ENCODE data around the gene ZBTB7A.
A peak's percentile ranks its signal among the peaks of the same experiment; 100 is the strongest.

The ZBTB7A gene

GRCh38 chr19:4036576-4037300 is 30.0 kb downstream of the ZBTB7A start:
- Histone ChIP-seq H3K9me3 (ENCODE audit: control insufficient read depth, insufficient read depth, low read depth, low read length) (no peaks in the 10 kb centered on the region), H3K4me1 (ENCODE audit: control insufficient read depth, insufficient read depth, low read length) (no peaks in the 10 kb centered on the region)
- CTCF ChIA-PET = interaction anchor here (0.9 kb wide), 1 partner anchor 103 kb away, joined by 4 read pairs; no protein-coding TSS in a partner anchor

More at GRCh38 chr19:4036576-4037300, 30.0 kb downstream of the ZBTB7A start:
- Histone ChIP-seq H3K27ac (ENCODE audit: extremely low read depth, low read depth, low read length) (no peak overlapping the region), H3K36me3 (ENCODE audit: control insufficient read depth in 2 of 2, insufficient read depth in 1 of 2, low read length in 2 of 2) (peaks cover 12 to 55% of the 10 kb centered on the region in 2 experiments; a peak in 2 of 3 replicates), H3K4me3 (ENCODE audit: low read depth, low read length) (no peak overlapping the region)
- POLR2A ChIA-PET = no interaction called here
- TF ChIP-seq ZBTB48 (tag by site-specific recombination; IDR thresholded peaks at IDR 0.05) = no peak
- TF ChIP-seq ZNF585B (tag by site-specific recombination; IDR thresholded peaks at IDR 0.05) = no peak
- no peak for TF ChIP-seq SALL2 (tag by site-specific recombination; IDR thresholded peaks at IDR 0.05; ENCODE audit: borderline replicate concordance)
- no peak for TF ChIP-seq RBAK (tag by site-specific recombination; IDR thresholded peaks at IDR 0.05)
- 0 out of 2 replicates have a peak, but pooled peaks have one; percentile 1 for TF ChIP-seq SCRT2 (tag by site-specific recombination; IDR thresholded peaks at IDR 0.05)
- TF ChIP-seq, protein P1, sequence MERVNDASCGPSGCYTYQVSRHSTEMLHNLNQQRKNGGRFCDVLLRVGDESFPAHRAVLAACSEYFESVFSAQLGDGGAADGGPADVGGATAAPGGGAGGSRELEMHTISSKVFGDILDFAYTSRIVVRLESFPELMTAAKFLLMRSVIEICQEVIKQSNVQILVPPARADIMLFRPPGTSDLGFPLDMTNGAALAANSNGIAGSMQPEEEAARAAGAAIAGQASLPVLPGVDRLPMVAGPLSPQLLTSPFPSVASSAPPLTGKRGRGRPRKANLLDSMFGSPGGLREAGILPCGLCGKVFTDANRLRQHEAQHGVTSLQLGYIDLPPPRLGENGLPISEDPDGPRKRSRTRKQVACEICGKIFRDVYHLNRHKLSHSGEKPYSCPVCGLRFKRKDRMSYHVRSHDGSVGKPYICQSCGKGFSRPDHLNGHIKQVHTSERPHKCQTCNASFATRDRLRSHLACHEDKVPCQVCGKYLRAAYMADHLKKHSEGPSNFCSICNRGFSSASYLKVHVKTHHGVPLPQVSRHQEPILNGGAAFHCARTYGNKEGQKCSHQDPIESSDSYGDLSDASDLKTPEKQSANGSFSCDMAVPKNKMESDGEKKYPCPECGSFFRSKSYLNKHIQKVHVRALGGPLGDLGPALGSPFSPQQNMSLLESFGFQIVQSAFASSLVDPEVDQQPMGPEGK (tag by site-specific recombination; IDR thresholded peaks at IDR 0.05) = no peak
- TF ChIP-seq AEBP2 (tag by site-specific recombination; IDR thresholded peaks at IDR 0.05; ENCODE audit: borderline replicate concordance) = no peak
- peak; percentile 63 for TF ChIP-seq ZNF18 (tag by site-specific recombination; IDR thresholded peaks at IDR 0.05)
- no peak for TF ChIP-seq ZNF132 (tag by site-specific recombination; IDR thresholded peaks at IDR 0.05; ENCODE audit: borderline replicate concordance)
- TF ChIP-seq, protein P2, sequence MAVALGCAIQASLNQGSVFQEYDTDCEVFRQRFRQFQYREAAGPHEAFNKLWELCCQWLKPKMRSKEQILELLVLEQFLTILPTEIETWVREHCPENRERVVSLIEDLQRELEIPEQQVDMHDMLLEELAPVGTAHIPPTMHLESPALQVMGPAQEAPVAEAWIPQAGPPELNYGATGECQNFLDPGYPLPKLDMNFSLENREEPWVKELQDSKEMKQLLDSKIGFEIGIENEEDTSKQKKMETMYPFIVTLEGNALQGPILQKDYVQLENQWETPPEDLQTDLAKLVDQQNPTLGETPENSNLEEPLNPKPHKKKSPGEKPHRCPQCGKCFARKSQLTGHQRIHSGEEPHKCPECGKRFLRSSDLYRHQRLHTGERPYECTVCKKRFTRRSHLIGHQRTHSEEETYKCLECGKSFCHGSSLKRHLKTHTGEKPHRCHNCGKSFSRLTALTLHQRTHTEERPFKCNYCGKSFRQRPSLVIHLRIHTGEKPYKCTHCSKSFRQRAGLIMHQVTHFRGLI (tag by site-specific recombination; IDR thresholded peaks at IDR 0.05) = no peak
- TF ChIP-seq, protein P3, sequence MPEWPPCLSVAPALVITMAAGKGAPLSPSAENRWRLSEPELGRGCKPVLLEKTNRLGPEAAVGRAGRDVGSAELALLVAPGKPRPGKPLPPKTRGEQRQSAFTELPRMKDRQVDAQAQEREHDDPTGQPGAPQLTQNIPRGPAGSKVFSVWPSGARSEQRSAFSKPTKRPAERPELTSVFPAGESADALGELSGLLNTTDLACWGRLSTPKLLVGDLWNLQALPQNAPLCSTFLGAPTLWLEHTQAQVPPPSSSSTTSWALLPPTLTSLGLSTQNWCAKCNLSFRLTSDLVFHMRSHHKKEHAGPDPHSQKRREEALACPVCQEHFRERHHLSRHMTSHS (tag by site-specific recombination; IDR thresholded peaks at IDR 0.05) = no peak
- TF ChIP-seq ZNF555 (tag by site-specific recombination; conservative IDR thresholded peaks at IDR 0.05) = no peak
- TF ChIP-seq, protein P4, sequence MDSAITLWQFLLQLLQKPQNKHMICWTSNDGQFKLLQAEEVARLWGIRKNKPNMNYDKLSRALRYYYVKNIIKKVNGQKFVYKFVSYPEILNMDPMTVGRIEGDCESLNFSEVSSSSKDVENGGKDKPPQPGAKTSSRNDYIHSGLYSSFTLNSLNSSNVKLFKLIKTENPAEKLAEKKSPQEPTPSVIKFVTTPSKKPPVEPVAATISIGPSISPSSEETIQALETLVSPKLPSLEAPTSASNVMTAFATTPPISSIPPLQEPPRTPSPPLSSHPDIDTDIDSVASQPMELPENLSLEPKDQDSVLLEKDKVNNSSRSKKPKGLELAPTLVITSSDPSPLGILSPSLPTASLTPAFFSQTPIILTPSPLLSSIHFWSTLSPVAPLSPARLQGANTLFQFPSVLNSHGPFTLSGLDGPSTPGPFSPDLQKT (IDR thresholded peaks at IDR 0.05; ENCODE audit: borderline replicate concordance, low read depth, low read length) = no peak
- TF ChIP-seq, protein P5, sequence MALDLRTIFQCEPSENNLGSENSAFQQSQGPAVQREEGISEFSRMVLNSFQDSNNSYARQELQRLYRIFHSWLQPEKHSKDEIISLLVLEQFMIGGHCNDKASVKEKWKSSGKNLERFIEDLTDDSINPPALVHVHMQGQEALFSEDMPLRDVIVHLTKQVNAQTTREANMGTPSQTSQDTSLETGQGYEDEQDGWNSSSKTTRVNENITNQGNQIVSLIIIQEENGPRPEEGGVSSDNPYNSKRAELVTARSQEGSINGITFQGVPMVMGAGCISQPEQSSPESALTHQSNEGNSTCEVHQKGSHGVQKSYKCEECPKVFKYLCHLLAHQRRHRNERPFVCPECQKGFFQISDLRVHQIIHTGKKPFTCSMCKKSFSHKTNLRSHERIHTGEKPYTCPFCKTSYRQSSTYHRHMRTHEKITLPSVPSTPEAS (tag by site-specific recombination; IDR thresholded peaks at IDR 0.05) = 0 out of 2 replicates have a peak, but pooled peaks have one; percentile 28

Measured in HEK293 (cell line).